Endothelial cell of umbilical vein (primary cell): ENCODE measurements around the gene TUSC7.

Experiments used
- EZH2 ChIP-seq: IDR thresholded peaks from 2 replicates; pipeline ENCODE4 v1.6.1; 2012; ENCODE audit warnings: borderline replicate concordance, low read depth, mild to moderate bottlenecking, moderate library complexity, low read length, inconsistent platforms; ENCODE audit not compliant: severe bottlenecking
- FOS ChIP-seq: IDR thresholded peaks from 2 replicates; pipeline ENCODE4 v1.6.1; 2011; ENCODE audit warnings: mild to moderate bottlenecking, low read length, moderate library complexity, borderline replicate concordance; ENCODE audit not compliant: insufficient read depth
- GATA2 ChIP-seq: IDR thresholded peaks from 2 replicates; pipeline ENCODE4 v1.7.0; 2011; ENCODE audit warnings: low read depth, mild to moderate bottlenecking, moderate library complexity, mixed read lengths, low read length; ENCODE audit not compliant: insufficient read length, insufficient read depth
- JUN ChIP-seq: IDR thresholded peaks from 2 replicates; pipeline ENCODE4 v1.6.1; 2011; ENCODE audit warnings: borderline replicate concordance, low read depth; ENCODE audit not compliant: insufficient read length, insufficient read depth
- POLR2A ChIP-seq: IDR thresholded peaks from 2 replicates; pipeline ENCODE4 v1.6.1; 2012; ENCODE audit warnings: low read depth, mild to moderate bottlenecking, control low read depth, low read length
- POLR2AphosphoS5 ChIP-seq: IDR thresholded peaks from 2 replicates; pipeline ENCODE4 v1.6.1; 2012; ENCODE audit warnings: low read depth, mild to moderate bottlenecking, control low read depth, low read length, moderate library complexity; ENCODE audit not compliant: insufficient read depth
- TF ChIP-seq, protein P1 (sequence below), 2 donors: IDR thresholded peaks; 1 replicate in 1 of 2; 2 replicates in 1 of 2; pipeline ENCODE4 v1.5.1; 2011; ENCODE audit warnings: low read length in 2 of 2, mild to moderate bottlenecking in 2 of 2, moderate library complexity in 2 of 2, control low read depth in 1 of 2, inconsistent platforms in 1 of 2, low read depth in 1 of 2; ENCODE audit not compliant: insufficient read depth in 1 of 2; ENCODE audit errors: extremely low read depth in 1 of 2
- TF ChIP-seq, protein P2 (sequence below): IDR thresholded peaks from 2 replicates; pipeline ENCODE4 v1.6.1; 2011; ENCODE audit not compliant: insufficient read depth, insufficient read length

GRCh38 chr3:116717566-116717965 lies 8.0 kb downstream of the TUSC7 start:
- TF ChIP-seq, protein P1, sequence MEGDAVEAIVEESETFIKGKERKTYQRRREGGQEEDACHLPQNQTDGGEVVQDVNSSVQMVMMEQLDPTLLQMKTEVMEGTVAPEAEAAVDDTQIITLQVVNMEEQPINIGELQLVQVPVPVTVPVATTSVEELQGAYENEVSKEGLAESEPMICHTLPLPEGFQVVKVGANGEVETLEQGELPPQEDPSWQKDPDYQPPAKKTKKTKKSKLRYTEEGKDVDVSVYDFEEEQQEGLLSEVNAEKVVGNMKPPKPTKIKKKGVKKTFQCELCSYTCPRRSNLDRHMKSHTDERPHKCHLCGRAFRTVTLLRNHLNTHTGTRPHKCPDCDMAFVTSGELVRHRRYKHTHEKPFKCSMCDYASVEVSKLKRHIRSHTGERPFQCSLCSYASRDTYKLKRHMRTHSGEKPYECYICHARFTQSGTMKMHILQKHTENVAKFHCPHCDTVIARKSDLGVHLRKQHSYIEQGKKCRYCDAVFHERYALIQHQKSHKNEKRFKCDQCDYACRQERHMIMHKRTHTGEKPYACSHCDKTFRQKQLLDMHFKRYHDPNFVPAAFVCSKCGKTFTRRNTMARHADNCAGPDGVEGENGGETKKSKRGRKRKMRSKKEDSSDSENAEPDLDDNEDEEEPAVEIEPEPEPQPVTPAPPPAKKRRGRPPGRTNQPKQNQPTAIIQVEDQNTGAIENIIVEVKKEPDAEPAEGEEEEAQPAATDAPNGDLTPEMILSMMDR (IDR thresholded peaks at IDR 0.05; ENCODE audit: extremely low read depth in 1 of 2, insufficient read depth in 1 of 2, low read depth in 1 of 2, low read length in 2 of 2): no peak
- TF ChIP-seq POLR2AphosphoS5 (no peak), EZH2 (no peak), POLR2A (no peak), FOS (no peak), GATA2 (no peak), JUN (no peak)
- TF ChIP-seq, protein P2, sequence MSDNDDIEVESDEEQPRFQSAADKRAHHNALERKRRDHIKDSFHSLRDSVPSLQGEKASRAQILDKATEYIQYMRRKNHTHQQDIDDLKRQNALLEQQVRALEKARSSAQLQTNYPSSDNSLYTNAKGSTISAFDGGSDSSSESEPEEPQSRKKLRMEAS: no peak
